OCI-LY3 (cell line): ENCODE results near the gene WBP2.

Experiments used
- H2AFZ ChIP-seq: fragments of 200-600, 300-600 bp; shearing (Covaris generic); 2 replicates; pipeline ENCODE4 v1.6.0; 2014; ENCODE audit warnings: antibody characterized with exemption, low read depth, low read length
- H3K27ac ChIP-seq: fragments of 200-600, 300-600 bp; sonication (generic); 2 replicates; pipeline ENCODE4 v1.5.1; 2014; ENCODE audit warnings: mild to moderate bottlenecking, low read length, moderate library complexity, mixed read lengths
- H3K27me3 ChIP-seq: fragments of 200-600, 300-600 bp; sonication (generic); 2 replicates; pipeline ENCODE4 v1.6.1; 2014; ENCODE audit warnings: low read depth, low read length, mixed read lengths
- H3K36me3 ChIP-seq: fragments of 200-600, 300-600 bp; sonication (generic); replicated peaks from 2 replicates; pipeline ENCODE3; 2014; ENCODE audit warnings: low read depth, low read length, mixed read lengths
- H3K4me1 ChIP-seq: fragments of 300-600, 200-600 bp; sonication (generic); 2 replicates; pipeline ENCODE4 v1.6.1; 2014; ENCODE audit warnings: low read length, mixed read lengths
- H3K4me2 ChIP-seq: fragments of 200-600, 300-600 bp; sonication (generic); 2 replicates; pipeline ENCODE4 v1.6.1; 2014; ENCODE audit warnings: low read length, mixed read lengths
- H3K4me3 ChIP-seq: fragments of 300-600, 200-600 bp; sonication (generic); 2 replicates; pipeline ENCODE4 v1.5.1; 2014; ENCODE audit warnings: antibody characterized with exemption, mild to moderate bottlenecking, low read length, moderate library complexity
- H3K79me2 ChIP-seq: fragments of 300-600, 200-600 bp; shearing (Covaris generic); 2 replicates; pipeline ENCODE4 v1.6.1; 2014; ENCODE audit warnings: mild to moderate bottlenecking, low read length, mixed read lengths
- H3K9ac ChIP-seq: fragments of 300-600, 200-600 bp; shearing (Covaris generic); 2 replicates; pipeline ENCODE4 v1.6.0; 2014; ENCODE audit warnings: mild to moderate bottlenecking, low read length, moderate library complexity
- H3K9me3 ChIP-seq: fragments of 200-600, 300-600 bp; shearing (Covaris generic); 2 replicates; pipeline ENCODE4 v1.6.1; 2014; ENCODE audit warnings: low read length, mixed read lengths; ENCODE audit not compliant: insufficient read depth
- H4K20me1 ChIP-seq: fragments of 200-600, 300-600 bp; sonication (generic); 2 replicates; pipeline ENCODE4 v1.6.1; 2016; ENCODE audit warnings: low read length, mixed read lengths; ENCODE audit not compliant: insufficient read depth
- CTCF ChIP-seq: fragments of 200-600, 300-600 bp; sonication (generic); IDR thresholded peaks from 2 replicates; pipeline ENCODE4 v1.5.1; 2014; ENCODE audit warnings: antibody characterized with exemption, low read length, low read depth
- EZH2phosphoT487 ChIP-seq: fragments of 200-600 bp; shearing (Covaris generic); IDR thresholded peaks from 2 replicates; pipeline ENCODE4 v1.6.1; 2018; ENCODE audit warnings: antibody characterized with exemption, mixed run types, low read depth

Gene WBP2

GRCh38 chr17:75819678-75820077 lies 35.5 kb downstream of the WBP2 start:
- H3K27me3 ChIP-seq: no peaks in the 10 kb centered on the region
- H3K4me3 ChIP-seq: no peak overlapping the region
- H4K20me1 ChIP-seq: no peaks in the 10 kb centered on the region
- no peak overlapping the region for H3K9ac ChIP-seq
- no peaks in the 10 kb centered on the region for H3K4me1 ChIP-seq
- TF ChIP-seq EZH2phosphoT487: no peak
- TF ChIP-seq CTCF: no peak
- no peak overlapping the region for H2AFZ ChIP-seq
- no peaks in the 10 kb centered on the region for H3K79me2 ChIP-seq
- no peaks in the 10 kb centered on the region for H3K9me3 ChIP-seq
- peaks cover 37% of the 10 kb centered on the region for H3K36me3 ChIP-seq
- no peak overlapping the region for H3K27ac ChIP-seq
- no peak overlapping the region for H3K4me2 ChIP-seq

GRCh38 chr17:75819116-75819515 lies 36.0 kb downstream of the WBP2 start:
- Histone ChIP-seq H3K79me2 (no peaks in the 10 kb centered on the region), H3K4me1 (no peaks in the 10 kb centered on the region), H3K27ac (no peak overlapping the region), H4K20me1 (no peaks in the 10 kb centered on the region), H3K4me2 (no peak overlapping the region), H2AFZ (no peak overlapping the region), H3K36me3 (peaks cover 37% of the 10 kb centered on the region), H3K9ac (no peak overlapping the region), H3K27me3 (no peaks in the 10 kb centered on the region), H3K9me3 (no peaks in the 10 kb centered on the region), H3K4me3 (no peak overlapping the region)
- TF ChIP-seq EZH2phosphoT487: no peak
- no peak for TF ChIP-seq CTCF

DNA sequence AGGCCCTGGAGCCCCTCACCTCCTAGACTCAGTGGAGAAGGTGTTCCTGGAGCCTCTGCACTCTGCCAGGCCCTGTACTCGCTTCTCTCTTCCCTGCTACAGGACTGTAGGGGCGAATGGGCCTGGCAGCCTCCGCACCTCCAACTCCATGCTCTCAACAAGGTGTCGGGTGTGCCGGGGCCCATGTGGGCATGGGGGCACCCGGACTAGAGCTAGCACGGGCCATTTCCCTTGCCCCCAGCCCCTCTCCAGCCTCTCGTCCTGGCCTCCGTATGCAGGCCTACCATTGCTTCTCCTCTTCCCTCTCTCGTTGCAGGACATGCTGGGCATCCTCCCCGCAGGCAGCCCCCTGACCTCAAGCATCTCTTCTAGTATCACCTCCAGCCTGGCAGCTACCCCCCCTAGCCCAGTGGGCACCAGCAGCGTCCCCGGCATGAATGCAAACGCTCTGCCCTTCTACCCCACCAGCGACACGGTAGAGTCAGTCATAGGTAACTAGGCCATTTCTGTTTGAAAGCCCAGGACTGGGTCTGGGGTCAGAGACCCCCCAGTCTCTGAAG lies 36.7 kb downstream of the WBP2 start:
- no peaks in the 10 kb centered on the region for H3K4me1 ChIP-seq
- no peak for TF ChIP-seq CTCF
- no peak for TF ChIP-seq EZH2phosphoT487
- no peaks in the 10 kb centered on the region for H3K27me3 ChIP-seq
- H3K9ac ChIP-seq: no peak overlapping the region
- H3K9me3 ChIP-seq: no peaks in the 10 kb centered on the region
- H3K4me3 ChIP-seq: no peak overlapping the region
- H3K79me2 ChIP-seq: no peaks in the 10 kb centered on the region
- no peaks in the 10 kb centered on the region for H4K20me1 ChIP-seq
- no peak overlapping the region for H2AFZ ChIP-seq
- H3K27ac ChIP-seq: no peak overlapping the region
- H3K36me3 ChIP-seq: peaks cover 34% of the 10 kb centered on the region
- no peak overlapping the region for H3K4me2 ChIP-seq

- no peak overlapping the region for H2AFZ ChIP-seq
- H3K4me2 ChIP-seq: no peak overlapping the region
- H3K79me2 ChIP-seq: no peaks in the 10 kb centered on the region
- no peaks in the 10 kb centered on the region for H3K4me1 ChIP-seq
- no peak overlapping the region for H3K4me3 ChIP-seq
- H3K9ac ChIP-seq: no peak overlapping the region
- H3K27ac ChIP-seq: no peak overlapping the region
- no peaks in the 10 kb centered on the region for H3K27me3 ChIP-seq
- TF ChIP-seq CTCF (no peak), EZH2phosphoT487 (no peak)
- no peaks in the 10 kb centered on the region for H4K20me1 ChIP-seq
- peaks cover 40% of the 10 kb centered on the region for H3K36me3 ChIP-seq
- no peaks in the 10 kb centered on the region for H3K9me3 ChIP-seq
Observed at GRCh38 chr17:75817571-75817970, 37.6 kb downstream of the WBP2 start.
